ENCODE measurements around the gene ABHD17A.
"Not testable (repeated sequence)": the region's sequence is repeated elsewhere in the genome, so short reads cannot be mapped to it uniquely, and the experiment has no call there.

ABHD17A gene

DNA sequence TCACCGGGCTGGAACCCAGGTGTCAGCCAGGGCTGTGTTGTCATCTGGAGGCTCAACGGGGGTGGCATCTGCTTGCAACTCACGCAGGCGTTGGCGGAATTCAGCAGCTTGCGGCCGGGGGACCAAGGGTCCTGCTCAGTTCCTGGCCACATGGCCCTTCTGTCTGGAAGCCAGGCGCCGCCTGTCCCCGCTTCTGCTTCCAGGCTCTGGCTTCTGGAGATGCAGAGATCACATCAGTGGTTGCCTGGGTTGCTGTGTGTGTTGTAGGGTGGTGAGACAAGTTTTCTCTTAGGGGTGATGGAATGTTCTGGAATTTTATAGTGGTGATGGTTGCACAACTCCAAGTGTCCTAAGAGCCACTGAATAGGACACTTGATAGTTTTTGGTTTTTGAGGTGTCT, 24.9 kb upstream of the ABHD17A start:
- DNase-seq (ENCODE audit: low read depth): no peak

DNA sequence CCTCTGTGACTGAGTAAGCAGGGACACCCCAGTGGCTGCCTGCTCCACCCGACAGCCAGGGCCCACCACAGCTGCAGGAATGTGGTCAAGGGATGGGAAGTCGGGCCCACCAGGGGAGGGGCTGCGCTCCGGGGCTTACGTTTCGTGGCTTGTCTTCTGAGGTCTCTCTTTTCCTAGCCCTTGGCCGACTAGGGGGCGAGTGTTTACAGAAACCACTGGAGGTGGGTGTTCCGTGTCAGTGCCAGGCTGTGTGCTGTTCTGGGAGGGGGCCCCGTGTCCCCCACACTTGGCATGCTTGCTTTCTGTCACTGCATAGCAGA, 24.4 kb upstream of the ABHD17A start:
- no peak for DNase-seq (ENCODE audit: low read depth)

- no peak for DNase-seq (ENCODE audit: low read depth)
Measured at GRCh38 chr19:1908364-1908678, 23.0 kb upstream of the ABHD17A start.

GRCh38 chr19:1907563-1908363, 22.5 kb upstream of the ABHD17A start:
- no peak for DNase-seq (ENCODE audit: low read depth)

DNA sequence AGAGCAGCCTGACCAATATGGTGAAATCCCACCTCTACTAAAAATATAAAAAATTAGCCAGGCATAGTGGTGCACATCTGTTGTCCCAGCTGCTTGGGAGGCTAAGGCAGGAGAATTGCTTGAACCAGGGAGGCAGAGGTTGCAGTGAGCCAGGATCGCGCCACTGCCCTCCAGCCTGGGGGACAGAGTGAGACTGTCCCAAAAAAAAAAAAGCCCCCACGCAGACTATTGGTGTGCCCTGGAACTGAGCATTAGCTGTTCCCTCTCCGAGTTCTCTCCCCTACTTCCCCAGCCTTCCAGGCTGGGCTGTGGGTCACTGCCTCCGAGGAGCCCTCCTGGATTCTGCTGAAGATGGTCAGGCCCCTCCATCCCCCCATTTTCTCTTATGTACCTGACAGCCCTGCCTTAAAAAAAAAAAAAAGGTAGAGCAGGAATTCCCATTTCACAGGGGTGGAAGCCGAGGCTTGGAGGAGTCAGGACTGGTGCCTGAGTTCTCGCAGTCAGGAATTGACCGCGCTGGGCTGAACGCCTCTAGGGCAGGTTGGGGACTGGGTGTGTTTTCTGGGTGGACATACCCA, 21.8 kb upstream of the ABHD17A start:
- DNase-seq (ENCODE audit: low read depth): no peak

DNA sequence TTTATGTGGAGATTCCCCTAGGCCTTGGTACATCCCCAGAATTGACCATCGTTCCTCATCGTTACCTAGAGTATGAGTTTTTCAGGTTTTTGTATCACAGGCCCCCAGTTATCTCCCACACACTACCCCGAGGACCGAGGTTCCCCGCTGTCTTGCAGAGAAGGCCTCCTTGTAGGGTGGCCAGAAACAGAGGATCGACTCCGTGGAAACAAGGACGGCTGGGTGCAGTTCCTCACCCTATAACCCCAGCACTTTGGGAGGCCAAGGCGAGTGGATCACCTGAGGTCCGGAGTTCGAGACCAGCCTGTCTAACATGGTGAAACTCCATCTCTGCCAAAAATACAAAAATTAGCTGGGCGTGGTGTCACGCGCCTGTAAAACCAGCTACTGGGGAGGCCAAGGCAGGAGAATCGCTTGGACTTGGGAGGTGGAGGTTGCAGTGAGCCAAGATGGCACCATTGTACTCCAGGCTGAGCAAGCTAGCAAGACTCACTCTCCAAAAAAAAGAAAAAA, 20.6 kb upstream of the ABHD17A start:
- no peak for DNase-seq (ENCODE audit: low read depth)

DNA sequence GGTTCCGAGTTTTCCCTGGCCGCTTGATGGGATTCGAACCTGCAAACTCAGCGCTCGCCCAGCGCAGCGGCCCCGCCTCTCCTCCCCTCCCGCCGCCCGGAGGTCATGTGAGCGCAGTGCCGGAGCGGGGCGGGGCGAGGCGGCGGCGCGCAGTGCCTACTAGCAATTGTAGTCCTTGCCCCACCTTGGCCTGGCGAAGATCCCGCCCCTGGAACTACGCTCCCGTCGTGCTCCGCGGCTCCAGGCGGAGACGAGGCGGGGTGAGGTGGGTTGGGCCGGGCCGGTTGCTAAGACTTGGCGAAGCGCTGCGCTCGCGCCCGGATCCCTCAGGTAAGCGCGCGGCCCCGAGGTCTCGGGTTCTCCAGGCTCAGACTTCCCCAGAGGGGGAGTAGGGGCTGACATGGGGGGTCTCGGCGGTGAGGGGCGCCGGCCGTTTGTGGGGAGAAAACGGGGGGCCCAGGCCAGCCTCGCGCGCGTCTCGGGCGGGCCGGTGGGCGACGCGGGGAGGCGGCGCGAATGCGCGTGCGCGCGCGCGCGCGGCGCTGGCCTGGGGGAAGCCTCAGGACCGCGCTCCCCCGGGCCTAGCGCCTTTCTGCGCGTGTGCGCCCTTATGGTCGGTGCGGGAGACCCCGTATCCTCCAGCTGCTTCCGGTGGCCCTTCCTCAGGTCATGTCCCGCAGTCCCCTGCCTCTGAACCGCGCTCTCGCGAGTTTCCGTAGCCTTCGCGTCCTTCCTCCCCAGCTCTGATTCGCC, 20.0 kb upstream of the ABHD17A start, which contains the start of the genes ADAT3 and SCAMP4:
ADAT3 (plus strand) TSS at position 290 of the 753 bp plus-strand sequence. CDS start 6,649 bp downstream, outside the sequence.
SCAMP4 (plus strand) TSS at position 290 of the 753 bp plus-strand sequence. CDS start 9,621 bp downstream, outside the sequence.
- DNase-seq (ENCODE audit: low read depth): peak; percentile 96

DNA sequence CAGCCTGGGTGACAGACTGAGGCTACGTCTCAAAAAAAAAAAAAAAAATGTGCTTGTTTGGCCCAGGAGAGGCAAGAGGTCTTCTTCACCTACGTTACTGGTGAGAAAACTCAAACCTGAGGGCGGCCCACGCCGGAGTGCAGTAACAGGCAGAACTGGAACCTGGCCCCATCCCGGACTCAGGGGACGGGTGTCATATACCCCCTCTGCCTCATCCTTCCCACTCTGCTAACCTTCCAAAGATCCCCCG, 19.5 kb upstream of the ABHD17A start:
- no peak for DNase-seq (ENCODE audit: low read depth)

DNA sequence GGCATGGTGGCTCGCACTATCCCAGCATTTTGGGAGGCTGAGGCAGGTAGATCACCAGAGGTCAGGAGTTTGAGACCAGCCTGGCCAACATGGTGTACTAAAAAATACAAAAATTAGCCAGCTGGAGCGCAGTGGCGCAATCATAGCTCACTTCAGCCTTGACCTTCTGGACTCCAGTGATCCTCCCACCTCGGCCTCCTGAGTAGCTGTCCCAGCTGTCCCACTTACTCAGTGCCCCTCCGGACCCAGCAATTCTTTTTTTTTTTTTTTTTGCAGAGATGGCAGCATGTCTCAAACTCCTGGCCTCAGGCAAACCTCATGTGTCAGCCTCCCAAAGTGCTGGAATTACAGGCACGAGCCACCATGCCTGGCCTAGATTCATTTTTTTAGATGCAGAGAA, 17.6 kb upstream of the ABHD17A start:
- DNase-seq (ENCODE audit: low read depth): no peak

DNA sequence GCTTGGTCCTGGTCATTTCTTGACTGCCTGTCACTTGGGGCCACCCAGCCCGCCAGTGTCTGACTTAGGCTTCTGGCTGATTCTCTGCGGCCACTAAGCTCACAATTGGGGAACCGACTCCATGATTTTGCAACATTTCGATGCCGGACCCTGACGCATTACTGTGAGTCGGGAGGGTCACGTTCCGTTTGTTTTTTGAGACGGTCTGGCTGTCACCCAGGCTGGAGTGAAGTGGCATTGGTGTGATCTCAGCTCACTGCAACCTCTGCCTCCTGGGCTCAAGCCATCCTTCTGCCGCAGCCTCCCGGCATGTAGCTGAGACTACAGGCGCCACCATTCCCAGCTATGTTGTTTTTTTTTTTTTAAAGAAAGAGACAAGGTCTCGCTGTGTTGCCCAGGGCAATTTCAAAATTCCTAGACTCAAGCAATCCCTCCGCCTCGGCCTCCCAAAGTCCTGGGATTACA, 16.7 kb upstream of the ABHD17A start:
- no peak for DNase-seq (ENCODE audit: low read depth)

GRCh38 chr19:1896508-1896907, 11.2 kb upstream of the ABHD17A start:
- DNase-seq (ENCODE audit: low read depth): no peak

DNA sequence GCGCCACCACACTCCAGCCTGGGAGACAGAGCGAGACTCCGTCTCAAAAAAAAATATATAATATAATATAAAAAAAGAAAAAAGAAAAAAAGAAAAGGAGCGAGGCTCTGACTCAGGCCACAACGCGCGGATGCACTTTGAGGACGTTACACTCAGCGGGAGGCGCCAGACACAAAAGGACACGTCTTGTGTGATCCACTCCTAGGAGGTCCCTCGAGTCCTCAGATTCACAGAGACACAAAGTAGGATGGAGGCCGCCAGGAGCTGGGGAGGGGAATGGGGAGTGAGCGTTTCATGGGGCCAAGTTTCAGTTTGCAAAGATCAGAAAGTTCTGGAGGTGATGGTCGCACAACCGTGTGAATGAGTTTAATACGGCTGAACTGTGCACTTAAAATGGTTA, 8.5 kb upstream of the ABHD17A start:
- DNase-seq (ENCODE audit: low read depth): no peak

DNA sequence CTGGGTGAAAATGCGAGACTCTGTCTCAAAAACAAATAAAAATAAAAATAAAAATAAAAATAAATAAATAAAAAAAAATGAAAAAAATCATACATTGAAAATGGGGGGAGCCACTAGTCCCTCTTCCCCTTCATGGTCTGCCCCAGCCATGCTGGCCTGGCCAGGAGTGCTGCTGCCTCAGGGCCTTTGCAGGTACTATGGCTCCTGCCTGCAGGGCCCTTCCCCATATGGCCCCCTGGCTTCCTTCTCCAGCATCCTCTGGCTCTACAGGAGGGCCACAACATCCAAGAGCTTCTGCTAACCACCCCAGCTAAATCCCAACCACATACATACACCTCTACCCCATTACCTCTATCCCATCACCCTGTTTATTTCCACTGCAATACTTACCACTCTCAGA, 4.6 kb upstream of the ABHD17A start:
- DNase-seq (ENCODE audit: low read depth): no peak

GRCh38 chr19:1888385-1888784, 3.1 kb upstream of the ABHD17A start:
- DNase-seq (ENCODE audit: low read depth): no peak

GRCh38 chr19:1886360-1886759, 1.1 kb upstream of the ABHD17A start:
- DNase-seq (ENCODE audit: low read depth): not testable (repeated sequence)

GRCh38 chr19:1884719-1885334, 469 bp downstream of the ABHD17A start:
- no peak for DNase-seq (ENCODE audit: low read depth)

DNA sequence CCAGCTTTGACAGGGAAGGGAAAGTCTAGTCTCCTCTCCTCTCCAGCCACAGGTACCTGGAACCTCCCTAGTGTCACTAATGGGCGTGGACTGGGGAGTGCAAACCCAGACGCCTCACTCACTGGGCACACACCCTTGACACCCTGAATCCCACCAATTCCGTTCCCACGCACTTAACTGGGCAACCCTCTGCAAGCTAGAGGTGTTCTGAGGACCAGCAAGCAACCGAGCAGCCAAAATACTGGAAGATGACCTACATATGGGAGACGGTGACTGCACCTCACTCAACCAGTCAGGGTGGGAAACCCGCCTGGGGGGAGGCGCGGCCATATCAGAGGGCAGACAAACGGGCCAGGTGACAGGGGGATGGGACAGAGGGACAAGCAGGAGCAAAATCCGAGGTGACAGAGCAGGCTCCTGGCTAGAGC, 991 bp downstream of the ABHD17A start:
- no peak for DNase-seq (ENCODE audit: low read depth)

DNA sequence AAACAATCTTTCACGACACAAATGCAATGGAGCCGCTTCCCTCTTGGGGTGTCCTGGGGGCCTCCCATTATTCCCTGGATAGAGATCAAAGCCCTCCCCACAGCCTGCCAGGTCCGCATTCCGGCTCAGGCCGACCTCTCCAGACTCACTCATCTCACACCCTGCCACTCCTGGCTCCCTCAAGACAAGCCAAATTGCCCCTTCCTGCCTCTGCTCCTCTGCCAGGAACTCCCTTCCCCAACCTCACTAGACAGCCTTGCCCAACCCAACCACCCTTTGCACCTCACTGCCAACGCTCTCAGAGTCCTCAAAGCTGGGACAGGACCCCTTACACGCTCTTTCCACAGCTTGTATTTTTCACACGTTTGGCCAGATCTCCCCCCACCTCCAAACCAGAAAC, 1.5 kb downstream of the ABHD17A start:
- DNase-seq (ENCODE audit: low read depth): no peak

DNA sequence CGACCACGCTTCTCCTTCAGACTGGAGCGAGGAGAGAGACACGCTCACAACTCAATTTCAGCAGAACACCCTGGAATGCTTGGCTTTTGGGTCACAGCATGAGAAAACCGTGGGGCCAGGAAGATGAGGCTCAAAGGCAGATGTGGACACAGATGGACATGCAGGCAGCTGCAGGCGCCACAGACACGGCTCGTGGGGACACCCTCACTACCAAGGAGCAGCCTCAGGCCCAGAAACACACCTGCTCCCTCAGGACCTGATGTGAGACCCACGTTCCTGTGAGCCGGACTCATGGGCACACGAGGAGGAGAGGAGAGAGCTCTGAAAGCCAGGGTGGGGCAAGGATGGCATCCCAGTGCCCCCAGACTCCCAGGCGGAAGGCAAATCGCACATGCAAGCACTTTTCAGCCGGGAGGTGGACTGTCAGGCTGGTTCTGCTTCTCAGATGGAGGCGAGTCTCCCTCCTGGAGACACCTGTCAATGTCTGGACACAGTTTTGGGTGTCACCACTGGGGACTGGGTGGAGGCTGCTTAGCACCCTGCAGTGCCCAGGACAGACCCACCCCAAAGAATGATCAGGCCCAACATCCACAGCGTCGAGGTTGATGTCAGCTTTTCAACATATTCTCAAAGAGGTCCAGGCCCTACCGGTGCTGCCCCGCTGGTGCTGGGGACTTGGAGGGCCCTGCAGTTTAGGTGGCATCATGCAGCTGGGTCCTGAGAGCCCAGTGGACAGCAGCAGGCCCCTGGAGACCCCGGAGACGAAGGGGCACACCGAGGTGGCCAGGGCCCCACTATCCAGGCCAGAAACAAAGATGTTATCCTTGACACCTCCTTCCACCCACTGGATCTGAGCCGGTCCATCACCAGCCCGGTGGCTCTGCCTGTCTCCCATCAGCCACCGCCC, 2.3 kb downstream of the ABHD17A start:
- DNase-seq (ENCODE audit: low read depth): no peak

GRCh38 chr19:1882089-1882785, 3.1 kb downstream of the ABHD17A start:
- peak; percentile 63 for DNase-seq (ENCODE audit: low read depth)

Measured in T-helper 22 cell (primary cell).